ENCODE data around the gene RBCK1. TPM values are rescaled to one million over a fixed set of nuclear protein-coding genes. Genes with fewer than 3 reads are reported as not detected.
A peak's percentile ranks its signal among the peaks of the same experiment; 100 is the strongest.

RBCK1 gene
- total and polyA plus RNA-seq, 2 of the 4 experiments (the other 2 are of a cell fraction) = 29.9 to 84.2 TPM

DNA sequence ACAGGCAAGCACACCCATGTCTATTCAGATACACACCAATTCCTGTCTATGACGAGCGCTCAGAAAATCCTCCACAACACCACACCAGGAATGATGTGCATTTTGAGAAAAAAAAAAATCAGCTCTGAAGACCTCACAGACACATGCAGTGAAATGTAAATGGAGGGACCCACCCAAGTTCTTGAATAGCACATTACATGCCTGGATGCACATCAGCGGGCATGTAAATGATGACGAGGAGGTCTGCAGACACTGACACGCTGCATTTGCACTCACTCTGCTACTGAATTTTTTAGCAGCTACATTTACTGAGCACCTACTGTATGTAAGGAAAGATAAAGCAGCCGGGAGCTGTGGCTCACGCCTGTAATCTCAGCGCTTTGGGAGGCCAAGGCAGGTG is 46.5 kb upstream of the RBCK1 start:
- in situ Hi-C loops (cut with MboI; ENCODE audit: low sequenced_read_pairs) = no loop called here
- no peak overlapping the region; a peak in 1 of 4 replicates for H4K8ac ChIP-seq (ENCODE audit: low read depth in 2 of 2, low read length in 2 of 2)
- peaks cover 26% of the 10 kb centered on the region for H3K4me1 ChIP-seq (ENCODE audit: control insufficient read depth, insufficient read depth, low read length)
- no peak overlapping the region for H3K27ac ChIP-seq (ENCODE audit: insufficient read depth, low read length)
- 100% methylated on average over 2 of the region's 8 CpGs; no CpG with 5 or more reads in 1 of the 2 experiments for WGBS, 2 experiments (ENCODE audit: extremely low coverage in 2 of 2, insufficient read length in 1 of 2)
- no TSS peak for BruUV-seq (replicated peaks)
- H3K9ac ChIP-seq (ENCODE audit: low read depth, low read length) = no peak overlapping the region
- no peaks in the 10 kb centered on the region; a peak in 1 of 4 replicates for H3K79me1 ChIP-seq (ENCODE audit: low read depth in 1 of 2, low read length in 2 of 2)
- no peak overlapping the region for H3K14ac ChIP-seq (replicated peaks; ENCODE audit: low read depth, low read length)
- no peaks in the 10 kb centered on the region for H4K20me1 ChIP-seq (ENCODE audit: insufficient read depth, low read length)
- ChIA-PET POLR2A (ENCODE audit: unreplicated experiment) (no interaction called here), CTCF (no interaction called here)
- H3K27me3 ChIP-seq (ENCODE audit: control insufficient read depth, insufficient read depth, low read length) = no peaks in the 10 kb centered on the region
- TF ChIP-seq, protein P1, sequence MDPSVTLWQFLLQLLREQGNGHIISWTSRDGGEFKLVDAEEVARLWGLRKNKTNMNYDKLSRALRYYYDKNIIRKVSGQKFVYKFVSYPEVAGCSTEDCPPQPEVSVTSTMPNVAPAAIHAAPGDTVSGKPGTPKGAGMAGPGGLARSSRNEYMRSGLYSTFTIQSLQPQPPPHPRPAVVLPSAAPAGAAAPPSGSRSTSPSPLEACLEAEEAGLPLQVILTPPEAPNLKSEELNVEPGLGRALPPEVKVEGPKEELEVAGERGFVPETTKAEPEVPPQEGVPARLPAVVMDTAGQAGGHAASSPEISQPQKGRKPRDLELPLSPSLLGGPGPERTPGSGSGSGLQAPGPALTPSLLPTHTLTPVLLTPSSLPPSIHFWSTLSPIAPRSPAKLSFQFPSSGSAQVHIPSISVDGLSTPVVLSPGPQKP (IDR thresholded peaks at IDR 0.05; ENCODE audit: borderline replicate concordance, low read depth, low read length) = no peak
- no peak for TF ChIP-seq CHD1 (IDR thresholded peaks at IDR 0.05; ENCODE audit: low read depth, low read length)
- TF ChIP-seq, protein P2, sequence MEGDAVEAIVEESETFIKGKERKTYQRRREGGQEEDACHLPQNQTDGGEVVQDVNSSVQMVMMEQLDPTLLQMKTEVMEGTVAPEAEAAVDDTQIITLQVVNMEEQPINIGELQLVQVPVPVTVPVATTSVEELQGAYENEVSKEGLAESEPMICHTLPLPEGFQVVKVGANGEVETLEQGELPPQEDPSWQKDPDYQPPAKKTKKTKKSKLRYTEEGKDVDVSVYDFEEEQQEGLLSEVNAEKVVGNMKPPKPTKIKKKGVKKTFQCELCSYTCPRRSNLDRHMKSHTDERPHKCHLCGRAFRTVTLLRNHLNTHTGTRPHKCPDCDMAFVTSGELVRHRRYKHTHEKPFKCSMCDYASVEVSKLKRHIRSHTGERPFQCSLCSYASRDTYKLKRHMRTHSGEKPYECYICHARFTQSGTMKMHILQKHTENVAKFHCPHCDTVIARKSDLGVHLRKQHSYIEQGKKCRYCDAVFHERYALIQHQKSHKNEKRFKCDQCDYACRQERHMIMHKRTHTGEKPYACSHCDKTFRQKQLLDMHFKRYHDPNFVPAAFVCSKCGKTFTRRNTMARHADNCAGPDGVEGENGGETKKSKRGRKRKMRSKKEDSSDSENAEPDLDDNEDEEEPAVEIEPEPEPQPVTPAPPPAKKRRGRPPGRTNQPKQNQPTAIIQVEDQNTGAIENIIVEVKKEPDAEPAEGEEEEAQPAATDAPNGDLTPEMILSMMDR (conservative IDR thresholded peaks at IDR 0.05; ENCODE audit: low read depth, low read length) = no peak
- TF ChIP-seq RAD21 (IDR thresholded peaks at IDR 0.05; ENCODE audit: low read length) = no peak
- TF ChIP-seq FOS (IDR thresholded peaks at IDR 0.05; ENCODE audit: low read depth, low read length) = no peak
- no peak for TF ChIP-seq RCOR1 (IDR thresholded peaks at IDR 0.05; ENCODE audit: insufficient replicate concordance, low read length)
- no peak for TF ChIP-seq MXI1 (IDR thresholded peaks at IDR 0.05; ENCODE audit: borderline replicate concordance, low read depth, low read length)
- no peak for TF ChIP-seq NFE2L2 (IDR thresholded peaks at IDR 0.05; ENCODE audit: low read depth, low read length)
- no peak for TF ChIP-seq MAZ (IDR thresholded peaks at IDR 0.05; ENCODE audit: borderline replicate concordance, low read depth, low read length)
- no peak for TF ChIP-seq MAFK (IDR thresholded peaks at IDR 0.05; ENCODE audit: low read depth, low read length)
- TF ChIP-seq POLR2A (IDR thresholded peaks at IDR 0.05; ENCODE audit: low read depth, low read length) = no peak
- no peak for TF ChIP-seq RFX5 (IDR thresholded peaks at IDR 0.05; ENCODE audit: low read depth, low read length)
- TF ChIP-seq, protein P3, sequence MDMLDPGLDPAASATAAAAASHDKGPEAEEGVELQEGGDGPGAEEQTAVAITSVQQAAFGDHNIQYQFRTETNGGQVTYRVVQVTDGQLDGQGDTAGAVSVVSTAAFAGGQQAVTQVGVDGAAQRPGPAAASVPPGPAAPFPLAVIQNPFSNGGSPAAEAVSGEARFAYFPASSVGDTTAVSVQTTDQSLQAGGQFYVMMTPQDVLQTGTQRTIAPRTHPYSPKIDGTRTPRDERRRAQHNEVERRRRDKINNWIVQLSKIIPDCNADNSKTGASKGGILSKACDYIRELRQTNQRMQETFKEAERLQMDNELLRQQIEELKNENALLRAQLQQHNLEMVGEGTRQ (IDR thresholded peaks at IDR 0.05; ENCODE audit: low read depth, low read length) = no peak
- TF ChIP-seq CEBPB (IDR thresholded peaks at IDR 0.05; ENCODE audit: low read depth, low read length) = no peak
- no peak for TF ChIP-seq SMC3 (IDR thresholded peaks at IDR 0.05; ENCODE audit: low read depth, low read length)
- TF ChIP-seq BHLHE40 (IDR thresholded peaks at IDR 0.05; ENCODE audit: low read depth, low read length) = no peak
- DNase-seq (no peak), ATAC-seq (ENCODE audit: low read depth) (no peak)
- H2BK120ac ChIP-seq (ENCODE audit: low read depth, low read length) = 0 out of 2 replicates have a peak overlapping the region, but pooled peaks have one; percentile 25
- H2BK5ac ChIP-seq (ENCODE audit: low read depth, low read length, poor library complexity, severe bottlenecking) = no peak overlapping the region
- H3K4me2 ChIP-seq (ENCODE audit: low read depth, low read length) = no peak overlapping the region
- no peak overlapping the region for H2BK20ac ChIP-seq (ENCODE audit: low read depth, low read length)
- H2BK15ac ChIP-seq (ENCODE audit: low read depth, low read length) = peak overlapping the region; percentile 14; the same call in 1 of the 3 replicates
- no peaks in the 10 kb centered on the region for H3K36me3 ChIP-seq (ENCODE audit: control insufficient read depth, insufficient read depth, low read length)
- H3K18ac ChIP-seq (ENCODE audit: low read depth, low read length) = no peak overlapping the region
- H3K4ac ChIP-seq (ENCODE audit: low read depth, low read length) = no peak overlapping the region
- H2AK9ac ChIP-seq (replicated peaks; ENCODE audit: low read depth, low read length, poor library complexity) = no peak overlapping the region
- dilution Hi-C loops (cut with HindIII; ENCODE audit: low sequenced_read_pairs, unreplicated experiment) = no loop called here
- H3K9me3 ChIP-seq (ENCODE audit: control insufficient read depth, insufficient read depth, low read length) = no peaks in the 10 kb centered on the region
- no peak overlapping the region; the same call in 1 of the 2 replicates for H3K56ac ChIP-seq (ENCODE audit: extremely low read depth, insufficient read depth, low read length)
- H2AK5ac ChIP-seq (ENCODE audit: low read depth, low read length) = no peak overlapping the region; the same call in 1 of the 2 replicates
- H4K91ac ChIP-seq (ENCODE audit: insufficient read depth, low read depth, low read length) = peak overlapping the region; percentile 54
- H3K23ac ChIP-seq (ENCODE audit: low read depth, low read length) = no peak overlapping the region
- H3K9me1 ChIP-seq (ENCODE audit: insufficient read depth, low read length) = peaks cover 14% of the 10 kb centered on the region
- intact Hi-C loops (cut with micrococcal nuclease) = loop anchor here (2.0 kb wide), 1 partner anchor 47 kb away; the partner anchor contains the start of gene RBCK1
- H3K4me3 ChIP-seq (ENCODE audit: insufficient read depth, low read depth, low read length) = no peak overlapping the region
- no peak overlapping the region for H2AFZ ChIP-seq (replicated peaks; ENCODE audit: low read length, poor library complexity)
- H4K5ac ChIP-seq (ENCODE audit: low read depth, low read length) = no peak overlapping the region

Data from IMR-90 (cell line).